NCI-H1436 (cell line): Measurements from ENCODE around the gene PTPN22.

Source experiments
- DNase-seq: peaks from one replicate; lab custom pipeline; 2025; lab: John Stamatoyannopoulos, UW

PTPN22 gene

DNA sequence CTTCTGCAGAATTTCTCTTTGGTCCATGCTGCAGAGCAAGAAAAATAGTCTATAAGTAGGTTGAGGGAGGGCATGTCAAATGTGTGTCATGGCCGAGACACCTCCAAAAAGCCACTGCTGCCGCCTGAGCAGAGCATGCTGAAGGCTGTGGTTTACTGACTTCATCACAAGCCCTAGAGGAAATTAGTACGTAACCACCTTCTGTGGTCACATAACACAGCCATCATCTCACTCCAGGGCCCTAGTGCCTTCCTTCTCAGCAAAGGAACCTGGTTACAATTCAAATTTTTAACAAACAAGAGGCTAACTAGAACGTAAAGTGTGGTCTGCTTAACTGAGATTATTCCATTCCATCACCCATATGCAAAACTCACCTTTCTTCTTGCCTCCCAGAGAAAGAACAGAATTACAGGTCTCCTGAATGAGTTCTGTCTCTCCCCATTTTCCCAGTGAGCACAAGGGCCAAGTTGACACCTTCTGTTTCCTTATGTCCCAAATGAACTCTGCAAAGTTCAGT lies at the start of gene PTPN22:
Gene PTPN22 (minus strand): TSS at position 116 of the 517 bp plus-strand sequence.
- no peak for DNase-seq

- DNase-seq = no peak
These were observed 46.7 kb upstream of the PTPN22 start for GRCh38 chr1:113918243-113918642.

DNA sequence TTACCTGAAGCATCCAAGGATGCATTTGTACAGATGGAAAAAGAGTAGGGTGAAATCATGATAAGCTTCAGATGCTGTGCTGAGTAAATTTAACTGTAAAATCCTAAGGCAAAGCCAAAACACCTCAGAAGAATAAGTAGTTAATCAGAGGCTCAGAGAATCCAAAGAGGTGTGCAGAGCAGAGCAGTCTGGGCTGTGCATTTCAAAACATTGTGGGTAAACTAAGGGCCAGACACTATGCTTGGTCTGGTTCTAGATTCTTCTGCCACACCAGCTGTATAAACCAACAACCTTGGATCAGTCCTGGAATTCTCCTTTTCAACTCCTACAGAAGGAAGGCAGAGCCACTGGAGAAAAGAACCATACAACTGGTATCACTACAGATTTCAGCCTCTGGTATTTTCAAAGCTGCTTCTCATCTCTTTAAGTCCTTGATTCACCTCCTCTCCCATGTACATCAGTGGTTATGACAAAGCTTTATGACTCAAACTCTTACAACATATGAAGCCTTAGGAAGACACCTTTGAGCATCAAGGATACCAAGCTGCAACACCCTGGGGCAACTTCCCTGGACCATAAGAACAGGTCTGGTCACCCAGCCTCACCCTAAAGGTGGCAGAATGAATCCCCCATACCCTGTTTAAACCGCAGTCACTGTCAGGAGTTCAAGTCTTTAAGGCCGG lies 46.0 kb upstream of the PTPN22 start:
- no peak for DNase-seq

GRCh38 chr1:113916974-113917373 lies 45.5 kb upstream of the PTPN22 start:
- no peak for DNase-seq

- no peak for DNase-seq
These were observed 42.6 kb upstream of the PTPN22 start for GRCh38 chr1:113913887-113914664.

GRCh38 chr1:113913312-113913668 lies 41.8 kb upstream of the PTPN22 start:
- DNase-seq = no peak

- DNase-seq = no peak
These were observed 41.2 kb upstream of the PTPN22 start for GRCh38 chr1:113912594-113913311.

DNA sequence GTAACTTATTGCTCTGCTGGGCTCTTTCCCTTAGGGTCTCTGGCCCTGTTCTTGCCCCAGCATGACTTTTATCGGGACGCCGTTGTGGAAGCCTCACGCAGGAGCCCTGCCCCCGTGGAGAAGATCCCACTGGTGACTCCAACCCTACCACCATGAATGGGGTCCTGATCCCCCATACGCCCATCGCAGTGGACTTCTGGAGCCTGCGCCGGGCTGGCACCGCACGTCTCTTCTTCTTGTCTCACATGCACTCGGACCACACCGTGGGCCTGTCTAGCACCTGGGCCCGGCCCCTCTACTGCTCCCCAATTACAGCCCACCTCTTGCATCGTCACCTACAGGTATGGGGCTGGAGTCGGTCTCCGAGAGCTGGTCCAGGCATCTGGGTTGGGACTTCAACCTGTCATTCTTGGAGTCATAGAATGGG lies 33.9 kb upstream of the PTPN22 start:
- DNase-seq = peak; percentile 5

- peak; percentile 98 for DNase-seq
These were observed 33.3 kb upstream of the PTPN22 start, which contains the start of the genes AP4B1 and DCLRE1B for GRCh38 chr1:113904674-113905434. AP4B1 (minus strand) TSS chr1:113904799; CDS start chr1:113904717, 82 bp downstream. DCLRE1B (plus strand) TSS chr1:113905326; CDS start chr1:113905587, 261 bp downstream.

- DNase-seq = peak; percentile 41
These were observed 32.8 kb upstream of the PTPN22 start for GRCh38 chr1:113904293-113904673.

GRCh38 chr1:113903501-113904292 lies 32.2 kb upstream of the PTPN22 start:
- no peak for DNase-seq

- no peak for DNase-seq
These were observed 29.7 kb upstream of the PTPN22 start for GRCh38 chr1:113901191-113901590.

DNA sequence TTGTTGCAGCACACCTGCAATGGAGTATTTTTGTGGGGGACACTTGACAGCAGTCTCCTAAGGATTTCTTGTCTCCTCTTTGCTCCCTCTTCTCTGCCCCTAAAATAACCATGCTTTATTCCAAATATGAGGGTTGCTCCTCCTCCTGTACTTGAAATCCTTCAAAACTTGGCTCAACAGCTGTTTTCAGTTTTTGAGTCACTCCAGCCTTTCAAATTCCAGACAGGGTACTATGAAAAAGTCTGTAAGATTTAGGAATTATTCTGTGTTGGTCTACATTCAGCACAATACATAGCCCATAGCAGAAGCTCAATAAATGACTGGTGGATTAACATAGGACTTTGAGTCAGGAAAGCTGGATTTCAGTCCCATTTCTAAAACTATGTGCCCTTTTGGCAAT lies 27.6 kb upstream of the PTPN22 start:
- no peak for DNase-seq

DNA sequence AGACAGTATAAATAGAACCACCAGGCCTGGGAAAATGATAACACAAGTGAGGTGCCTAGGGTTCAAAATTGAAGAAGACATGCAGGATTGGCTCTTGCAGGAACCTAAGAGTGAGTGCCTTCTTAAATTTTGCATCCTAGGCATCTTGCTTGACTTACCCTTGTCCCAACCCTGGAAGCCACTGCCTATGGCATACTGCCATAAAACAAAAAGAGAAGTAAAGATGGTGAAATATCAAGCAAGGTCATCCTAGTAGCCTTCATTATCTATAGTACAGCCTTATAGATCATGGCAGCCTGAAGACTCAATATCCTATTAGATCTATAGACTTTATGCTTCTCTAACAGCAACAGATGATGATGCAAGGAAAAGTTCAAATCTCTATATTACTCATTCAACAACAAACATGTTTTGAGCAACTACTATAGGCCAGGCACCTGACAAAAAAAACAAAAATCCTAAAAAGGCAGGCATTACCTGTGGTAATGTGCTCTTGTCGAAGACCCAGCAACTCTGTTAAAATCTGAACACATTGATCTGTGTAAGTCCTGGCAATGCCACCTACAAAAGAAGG lies 26.8 kb upstream of the PTPN22 start:
- no peak for DNase-seq

GRCh38 chr1:113895961-113896360 lies 24.4 kb upstream of the PTPN22 start:
- DNase-seq = no peak

GRCh38 chr1:113895098-113895497 lies 23.6 kb upstream of the PTPN22 start:
- DNase-seq = no peak

DNA sequence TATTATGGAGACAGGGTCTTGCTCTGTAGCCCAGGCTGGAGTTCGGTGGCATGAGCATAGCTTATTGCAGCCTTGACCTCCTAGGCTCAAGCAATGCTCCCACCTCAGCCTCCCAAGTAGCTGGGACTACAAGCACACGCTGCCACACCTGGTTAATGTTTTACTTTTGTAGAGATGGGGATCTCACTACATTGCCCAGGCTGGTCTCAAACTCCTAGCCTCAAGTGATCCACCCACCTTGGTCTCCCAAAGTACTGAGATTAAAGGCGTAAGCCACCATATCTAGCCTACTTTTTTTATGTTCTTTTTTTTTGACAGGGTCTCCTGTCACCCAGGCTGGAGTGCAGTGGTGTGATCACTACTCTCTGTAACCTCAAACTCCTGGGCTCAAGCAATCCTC lies 21.8 kb upstream of the PTPN22 start:
- no peak for DNase-seq

- DNase-seq = peak; percentile 65
These were observed 20.2 kb upstream of the PTPN22 start for GRCh38 chr1:113891631-113892220.

GRCh38 chr1:113890816-113891215 lies 19.3 kb upstream of the PTPN22 start:
- DNase-seq = no peak
